Measurements from ENCODE around the gene MAPRE2. TPM values are rescaled to one million over a fixed set of nuclear protein-coding genes. Genes with fewer than 3 reads are reported as not detected.

The MAPRE2 gene
- total RNA-seq, 4 donors from 2014 or later: 22.9 to 39.2 (median 35.8) TPM

DNA sequence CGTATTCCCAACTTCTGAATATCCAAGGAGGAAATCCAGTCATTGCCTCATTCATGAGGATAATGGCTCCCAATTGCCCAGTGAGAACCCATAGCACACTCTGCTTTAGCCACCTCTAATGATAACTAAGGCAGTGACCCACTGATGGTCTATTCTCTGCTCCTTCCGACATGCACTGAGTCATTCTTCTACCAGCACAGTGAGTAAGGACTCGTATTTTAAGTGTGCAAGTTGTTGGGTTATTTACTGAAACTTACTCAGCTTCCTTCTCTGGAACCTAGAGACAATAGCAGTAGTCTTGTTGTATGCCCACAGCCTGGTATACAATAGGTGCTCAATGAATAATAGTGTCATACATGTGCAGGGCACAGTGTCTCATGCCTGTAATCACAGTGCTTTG is 118.6 kb downstream of the MAPRE2 start:
- no peak for TF ChIP-seq POLR2AphosphoS5 (IDR thresholded peaks at IDR 0.05)
- no peak for TF ChIP-seq EP300 (IDR thresholded peaks at IDR 0.05)
- H3K4me1 ChIP-seq: peaks cover 0 to 23% (median 4%) of the 10 kb centered on the region in 3 donors
- no peak overlapping the region for H3K4me3 ChIP-seq
- H3K9me3 ChIP-seq: no peaks in the 10 kb centered on the region
- H3K27me3 ChIP-seq: no peaks in the 10 kb centered on the region
- WGBS, 2 donors (ENCODE audit: low coverage in 1 of 2): 71 to 87% methylated on average over 3 of the region's 3 CpGs
- no peak overlapping the region for H3K27ac ChIP-seq
- H3K36me3 ChIP-seq: no peaks in the 10 kb centered on the region
- ATAC-seq: no peak

DNA sequence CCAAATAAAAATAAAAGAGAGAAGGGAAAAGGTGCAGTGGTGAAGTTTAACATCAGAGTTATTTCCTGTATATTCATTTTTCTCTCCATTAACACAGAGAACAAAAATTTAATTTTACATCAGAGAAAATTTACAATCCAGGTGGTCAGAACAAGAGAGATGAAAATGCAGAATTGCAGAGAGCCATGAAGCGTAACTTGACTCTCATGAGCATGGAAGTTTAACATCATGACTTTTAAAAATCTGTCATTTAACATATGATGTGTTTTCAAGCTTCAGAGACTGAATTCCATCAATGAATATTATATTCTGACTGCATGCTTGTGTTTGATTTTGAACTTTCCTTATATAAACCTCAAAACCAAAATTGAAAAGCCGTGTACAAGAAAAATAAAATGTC is 120.3 kb downstream of the MAPRE2 start:
- Histone ChIP-seq H3K4me3 (no peak overlapping the region), H3K27me3 (no peaks in the 10 kb centered on the region), H3K36me3 (no peaks in the 10 kb centered on the region), H3K9me3 (no peaks in the 10 kb centered on the region), H3K27ac (no peak overlapping the region), H3K4me1 (peaks cover 0 to 13% (median 0%) of the 10 kb centered on the region in 3 donors)
- TF ChIP-seq, protein P1, sequence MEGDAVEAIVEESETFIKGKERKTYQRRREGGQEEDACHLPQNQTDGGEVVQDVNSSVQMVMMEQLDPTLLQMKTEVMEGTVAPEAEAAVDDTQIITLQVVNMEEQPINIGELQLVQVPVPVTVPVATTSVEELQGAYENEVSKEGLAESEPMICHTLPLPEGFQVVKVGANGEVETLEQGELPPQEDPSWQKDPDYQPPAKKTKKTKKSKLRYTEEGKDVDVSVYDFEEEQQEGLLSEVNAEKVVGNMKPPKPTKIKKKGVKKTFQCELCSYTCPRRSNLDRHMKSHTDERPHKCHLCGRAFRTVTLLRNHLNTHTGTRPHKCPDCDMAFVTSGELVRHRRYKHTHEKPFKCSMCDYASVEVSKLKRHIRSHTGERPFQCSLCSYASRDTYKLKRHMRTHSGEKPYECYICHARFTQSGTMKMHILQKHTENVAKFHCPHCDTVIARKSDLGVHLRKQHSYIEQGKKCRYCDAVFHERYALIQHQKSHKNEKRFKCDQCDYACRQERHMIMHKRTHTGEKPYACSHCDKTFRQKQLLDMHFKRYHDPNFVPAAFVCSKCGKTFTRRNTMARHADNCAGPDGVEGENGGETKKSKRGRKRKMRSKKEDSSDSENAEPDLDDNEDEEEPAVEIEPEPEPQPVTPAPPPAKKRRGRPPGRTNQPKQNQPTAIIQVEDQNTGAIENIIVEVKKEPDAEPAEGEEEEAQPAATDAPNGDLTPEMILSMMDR (IDR thresholded peaks at IDR 0.05): no peak
- TF ChIP-seq POLR2AphosphoS5 (IDR thresholded peaks at IDR 0.05): no peak
- no peak for TF ChIP-seq EP300 (IDR thresholded peaks at IDR 0.05)
- WGBS, 2 donors (ENCODE audit: low coverage in 1 of 2): 88 to 100% methylated on average over 2 of the region's 2 CpGs
- ATAC-seq: no peak

DNA sequence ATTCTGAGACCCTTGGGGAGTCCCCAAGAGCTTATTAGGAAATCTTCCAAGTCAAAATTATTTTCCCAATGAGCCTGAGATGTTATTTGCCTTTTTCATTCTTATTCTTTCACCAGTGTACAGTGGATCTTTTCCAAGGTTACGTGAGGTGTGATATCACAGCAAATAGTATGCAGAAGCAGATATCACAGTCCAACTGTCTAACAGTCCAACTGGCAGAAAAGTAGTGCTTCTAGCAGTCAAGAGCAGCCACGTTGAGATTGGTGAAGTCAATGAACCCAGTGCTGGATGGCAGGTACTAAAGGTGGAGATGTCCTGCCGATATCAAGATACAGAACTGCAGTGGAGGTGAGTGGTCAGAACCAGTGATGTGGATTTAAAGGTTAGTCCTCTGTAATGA is 120.7 kb downstream of the MAPRE2 start:
- Histone ChIP-seq H3K36me3 (no peaks in the 10 kb centered on the region), H3K9me3 (no peaks in the 10 kb centered on the region), H3K4me1 (peaks cover 0 to 13% (median 0%) of the 10 kb centered on the region in 3 donors), H3K4me3 (no peak overlapping the region), H3K27me3 (no peaks in the 10 kb centered on the region), H3K27ac (peak overlapping the region in 1 of 4 donors; percentile 47)
- 49 to 93% methylated on average over 2 to 3 of the region's 3 CpGs for WGBS, 2 donors (ENCODE audit: low coverage in 1 of 2)
- TF ChIP-seq POLR2A (IDR thresholded peaks at IDR 0.05): no peak
- no peak for TF ChIP-seq EP300 (IDR thresholded peaks at IDR 0.05)
- TF ChIP-seq, protein P1 (IDR thresholded peaks at IDR 0.05): no peak
- no peak for TF ChIP-seq POLR2AphosphoS5 (IDR thresholded peaks at IDR 0.05)
- ATAC-seq: no peak

DNA sequence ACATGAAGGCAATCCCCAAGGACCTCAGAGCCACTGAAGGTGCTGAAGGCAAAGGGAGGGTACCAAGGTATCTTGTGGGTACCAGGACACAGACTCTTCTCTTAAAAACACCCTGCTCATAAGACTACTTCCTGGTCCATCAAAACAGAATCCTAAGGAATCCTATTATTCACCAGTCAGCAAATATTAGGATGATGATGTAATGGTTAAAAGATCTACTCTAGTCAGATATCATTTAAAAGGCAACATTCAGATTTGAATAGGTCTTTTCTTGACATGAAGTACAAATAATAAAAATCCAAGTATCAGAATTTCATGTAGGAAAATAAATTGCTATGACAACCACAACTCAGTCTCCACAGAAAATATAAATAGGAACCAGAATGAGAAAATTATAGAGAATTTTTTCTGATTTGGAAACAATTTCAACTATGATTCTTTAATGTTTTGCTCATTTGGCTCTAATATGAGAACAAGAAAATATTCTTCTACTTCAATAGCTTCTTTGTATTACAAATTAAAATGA is 121.9 kb downstream of the MAPRE2 start:
- H3K4me1 ChIP-seq: peaks cover 0 to 13% (median 0%) of the 10 kb centered on the region in 3 donors
- H3K9me3 ChIP-seq: no peaks in the 10 kb centered on the region
- ATAC-seq: no peak
- H3K36me3 ChIP-seq: no peaks in the 10 kb centered on the region
- no peaks in the 10 kb centered on the region for H3K27me3 ChIP-seq
- TF ChIP-seq, protein P1 (IDR thresholded peaks at IDR 0.05): no peak
- no peak for TF ChIP-seq POLR2AphosphoS5 (IDR thresholded peaks at IDR 0.05)
- peak overlapping the region in 2 of 4 donors; percentile 16 to 47 for H3K27ac ChIP-seq
- H3K4me3 ChIP-seq: no peak overlapping the region

DNA sequence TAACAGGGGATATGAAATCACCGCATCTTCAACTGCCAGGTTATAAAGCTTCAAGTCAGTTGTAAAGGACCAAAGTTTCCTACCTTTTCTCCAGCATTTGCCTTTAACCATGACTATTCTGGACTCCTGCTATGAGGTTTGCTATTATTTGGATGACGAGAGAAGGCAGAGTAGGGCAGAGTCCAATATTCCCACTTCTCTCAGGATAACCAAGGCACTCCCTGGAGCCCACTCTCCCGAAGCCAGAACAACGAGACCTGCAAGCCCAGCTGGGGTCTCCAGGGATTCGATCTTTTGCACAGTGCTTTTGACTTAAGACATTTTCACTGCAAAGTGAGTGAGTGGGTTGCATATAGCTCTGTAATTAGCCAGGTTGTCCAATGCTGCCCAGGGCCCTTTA is 122.5 kb downstream of the MAPRE2 start:
- WGBS, 2 donors (ENCODE audit: low coverage in 1 of 2): 72 to 100% methylated on average over 1 to 5 of the region's 5 CpGs
- H3K9me3 ChIP-seq: no peaks in the 10 kb centered on the region
- H3K4me1 ChIP-seq: peaks cover 0 to 13% (median 0%) of the 10 kb centered on the region in 3 donors
- ATAC-seq: no peak
- H3K4me3 ChIP-seq: no peak overlapping the region
- TF ChIP-seq EP300 (IDR thresholded peaks at IDR 0.05) (no peak), POLR2A (IDR thresholded peaks at IDR 0.05) (no peak), POLR2AphosphoS5 (IDR thresholded peaks at IDR 0.05) (no peak)
- TF ChIP-seq, protein P1 (IDR thresholded peaks at IDR 0.05): no peak
- H3K27me3 ChIP-seq: no peaks in the 10 kb centered on the region
- no peaks in the 10 kb centered on the region for H3K36me3 ChIP-seq
- H3K27ac ChIP-seq: peak overlapping the region in 3 of 4 donors; percentile 44 to 60 (median 56)

Measured in gastroesophageal sphincter (tissue), 4 donors.